GM20431 (cell line): ENCODE data around the gene TMEM120B.

Experiments
- in situ Hi-C: fragments of 300-500 bp; cut with MseI, MboI; formaldehyde crosslinking; loops from one replicate; pipeline ENCODE4 v1.15.0; 2020; ENCODE audit warnings: low sequenced_read_pairs; ENCODE audit not compliant: unreplicated experiment

TMEM120B gene

DNA sequence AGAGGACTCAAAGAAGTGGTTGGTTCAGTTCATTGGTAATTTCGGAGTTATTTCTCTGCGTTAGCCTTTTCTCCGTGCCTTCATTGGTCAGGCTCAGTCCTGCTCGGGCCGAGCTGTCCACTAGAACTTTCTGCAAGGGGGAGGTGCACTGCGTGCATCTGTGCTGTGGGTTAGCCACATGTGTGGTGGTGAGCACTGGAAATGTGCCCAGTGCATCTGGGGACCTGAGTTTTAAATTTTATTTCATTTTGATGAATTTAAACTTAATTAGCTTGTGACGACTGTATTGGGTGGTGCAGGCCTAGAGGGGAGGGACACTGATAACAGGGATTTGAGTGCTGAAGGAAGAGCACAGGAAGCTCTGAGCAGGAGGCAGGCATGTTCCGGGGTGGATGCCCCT, 115.8 kb downstream of the TMEM120B start:
- in situ Hi-C loops = no loop called here

DNA sequence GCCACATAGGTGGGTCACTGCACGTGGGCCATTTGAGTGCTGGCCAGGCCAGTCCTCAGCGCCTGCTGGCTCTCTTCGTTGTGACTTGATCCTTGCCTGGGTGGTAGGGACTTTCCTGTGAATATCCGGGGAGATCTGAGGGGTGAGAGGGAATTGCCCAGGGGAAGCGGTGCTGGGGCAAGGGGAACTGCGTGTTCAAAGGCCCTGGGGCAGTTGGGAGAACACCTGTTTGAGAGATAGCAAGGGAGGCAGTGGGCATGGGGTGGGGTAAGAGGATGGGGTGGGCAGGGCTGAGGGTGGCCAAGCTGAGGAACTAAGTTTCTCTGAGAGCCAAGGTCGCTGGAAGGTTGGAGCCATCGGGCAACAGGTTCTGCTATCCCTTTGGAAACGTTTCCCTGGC, 116.3 kb downstream of the TMEM120B start:
- in situ Hi-C loops = no loop called here

DNA sequence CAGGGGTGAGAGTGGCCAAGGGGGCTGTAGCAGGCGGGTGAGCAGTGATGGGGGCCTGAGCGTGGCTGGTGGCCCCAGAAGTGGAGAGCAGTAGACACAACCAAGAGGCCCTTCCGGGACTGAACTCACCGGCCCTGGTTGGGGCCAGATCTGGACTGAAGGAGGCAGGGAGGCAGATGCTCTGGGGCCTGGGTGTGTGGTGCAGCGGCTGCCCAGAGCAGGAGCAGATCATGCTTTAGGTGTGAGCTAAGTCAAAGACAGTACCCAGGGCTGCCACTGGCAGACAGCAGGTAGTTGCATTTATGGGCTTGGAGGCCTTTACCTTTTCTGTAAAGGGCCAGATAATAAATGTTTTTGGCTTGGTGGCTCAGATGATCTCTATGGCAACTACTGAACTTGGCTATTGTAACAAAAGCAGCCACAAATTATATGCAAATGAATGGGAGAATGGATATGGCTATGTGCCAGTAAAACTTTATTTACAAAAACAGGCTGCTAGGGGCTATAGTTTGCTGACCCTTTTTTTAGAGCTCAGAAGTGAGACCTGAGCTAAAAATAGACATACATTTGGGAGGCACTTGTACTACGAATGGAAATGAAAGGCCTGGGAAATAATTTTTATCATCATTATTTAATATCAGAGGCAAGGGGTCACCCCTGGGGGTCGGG, 116.8 kb downstream of the TMEM120B start:
- in situ Hi-C loops = no loop called here

DNA sequence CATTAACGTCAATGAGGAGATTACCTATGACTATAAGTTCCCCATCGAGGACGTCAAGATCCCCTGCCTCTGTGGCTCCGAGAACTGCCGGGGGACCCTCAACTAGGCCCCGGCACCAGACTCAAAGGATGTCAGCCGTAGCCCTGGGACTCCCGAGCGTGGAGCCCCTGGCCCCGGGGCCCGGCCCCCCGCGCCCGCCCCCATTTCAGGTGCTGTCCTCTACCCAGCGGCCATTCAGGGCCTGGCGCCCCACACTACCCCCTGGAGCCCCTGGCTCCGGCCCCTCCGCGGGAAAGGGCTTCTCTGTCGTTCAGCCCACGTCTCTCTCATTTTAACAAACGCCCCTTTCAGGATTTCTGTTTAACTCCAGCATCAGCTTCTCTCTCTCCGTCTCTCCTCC, 117.6 kb downstream of the TMEM120B start:
- in situ Hi-C loops = no loop called here

DNA sequence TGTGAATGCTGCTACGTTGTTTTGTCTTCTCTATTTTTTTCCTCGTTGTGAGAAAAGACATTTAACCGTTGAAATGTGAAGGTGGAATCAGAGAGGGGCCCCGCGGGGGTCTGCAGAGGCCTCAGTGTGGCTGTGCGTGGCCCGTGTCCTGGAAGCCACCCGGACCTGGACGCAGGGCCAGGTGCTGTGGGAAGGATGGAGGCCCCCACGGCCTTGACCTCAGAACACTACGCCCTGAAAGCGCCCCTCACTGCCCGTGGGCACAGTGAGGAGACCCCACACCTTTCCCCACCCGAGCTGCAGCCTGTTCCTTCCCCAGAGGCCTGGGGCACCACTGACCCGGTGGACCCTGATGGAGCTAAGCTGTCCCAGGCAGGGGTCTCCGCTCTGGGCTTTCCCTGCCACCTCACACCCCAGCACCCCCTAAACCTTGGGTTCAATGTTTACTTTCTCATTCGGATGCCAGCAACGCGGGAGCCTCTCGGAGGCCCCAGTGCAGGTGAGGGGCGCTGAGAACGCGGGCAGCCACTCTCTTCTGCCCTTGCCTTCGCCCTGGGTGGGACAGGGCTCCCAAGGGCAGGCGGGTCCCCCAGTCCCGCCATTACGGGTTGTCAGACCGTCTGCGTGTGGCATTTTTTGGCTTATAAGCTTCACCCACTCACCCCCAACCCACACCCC, 118.2 kb downstream of the TMEM120B start:
- in situ Hi-C loops = no loop called here
